ENCODE measurements around the gene RMDN3. TPM values are rescaled to one million over a fixed set of nuclear protein-coding genes. Genes with fewer than 3 reads are reported as not detected.

The RMDN3 gene
- total and polyA plus RNA-seq, 2 of the 13 experiments (the other 11 are each of a cell fraction or from before 2014, with no cell fraction given): 16.8 to 19.5 TPM

DNA sequence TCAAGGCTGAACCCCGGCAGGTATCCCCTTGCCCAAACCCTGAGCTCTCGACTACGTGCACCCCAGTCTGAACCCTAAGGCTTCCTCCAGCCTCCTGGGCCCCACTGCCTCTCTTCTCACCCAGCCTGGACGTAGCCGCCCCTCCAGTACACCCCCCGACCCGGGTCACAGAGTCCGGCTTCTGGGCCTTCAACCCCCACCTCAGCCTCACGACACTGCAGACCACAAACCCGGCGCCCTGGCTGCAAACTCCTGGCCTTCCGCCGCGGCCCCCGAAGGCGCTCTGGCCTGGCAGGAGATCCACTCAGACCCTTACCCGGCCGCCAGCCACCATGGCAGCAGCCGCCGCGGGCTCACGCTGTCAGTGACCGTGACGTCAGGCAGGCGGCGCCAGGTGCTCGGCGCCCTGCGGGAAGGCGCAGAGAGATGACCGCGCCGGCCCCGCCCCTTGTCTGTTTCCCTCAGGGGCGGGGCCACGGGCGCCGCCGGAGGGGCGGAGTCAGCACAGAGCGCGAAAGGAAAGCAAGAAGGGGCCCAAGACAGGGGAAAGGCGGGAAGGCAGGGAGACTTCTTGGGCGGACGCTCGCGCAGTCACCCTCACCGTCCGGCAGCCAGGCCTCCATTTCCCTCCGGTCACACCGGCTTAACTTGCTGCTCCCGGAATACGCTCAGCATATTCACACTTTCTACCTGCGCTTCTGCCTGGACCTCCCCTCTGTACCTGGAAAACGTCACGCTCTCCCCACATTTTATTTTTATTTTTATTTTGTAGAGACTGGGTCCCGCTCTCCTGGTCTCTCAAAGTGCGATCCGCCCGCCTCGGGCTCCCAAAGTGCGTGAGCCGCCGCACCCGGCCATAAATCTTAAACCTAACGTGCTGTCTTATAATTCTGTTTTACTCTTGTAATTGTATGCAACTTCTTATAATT lies at the start of gene RMDN3 (continued):
- TF ChIP-seq ZBTB3 (CRISPR knock-in tag; IDR thresholded peaks at IDR 0.05; ENCODE audit: borderline replicate concordance, low read depth): no peak
- TF ChIP-seq MAFK (conservative IDR thresholded peaks at IDR 0.05 in 1 of 2, IDR thresholded peaks at IDR 0.05 in 1 of 2; ENCODE audit: low read length in 2 of 2): no peak
- peak; percentile 82 for TF ChIP-seq POLR2AphosphoS5 (IDR thresholded peaks at IDR 0.05; ENCODE audit: low read depth, low read length)
- TF ChIP-seq, protein P1, sequence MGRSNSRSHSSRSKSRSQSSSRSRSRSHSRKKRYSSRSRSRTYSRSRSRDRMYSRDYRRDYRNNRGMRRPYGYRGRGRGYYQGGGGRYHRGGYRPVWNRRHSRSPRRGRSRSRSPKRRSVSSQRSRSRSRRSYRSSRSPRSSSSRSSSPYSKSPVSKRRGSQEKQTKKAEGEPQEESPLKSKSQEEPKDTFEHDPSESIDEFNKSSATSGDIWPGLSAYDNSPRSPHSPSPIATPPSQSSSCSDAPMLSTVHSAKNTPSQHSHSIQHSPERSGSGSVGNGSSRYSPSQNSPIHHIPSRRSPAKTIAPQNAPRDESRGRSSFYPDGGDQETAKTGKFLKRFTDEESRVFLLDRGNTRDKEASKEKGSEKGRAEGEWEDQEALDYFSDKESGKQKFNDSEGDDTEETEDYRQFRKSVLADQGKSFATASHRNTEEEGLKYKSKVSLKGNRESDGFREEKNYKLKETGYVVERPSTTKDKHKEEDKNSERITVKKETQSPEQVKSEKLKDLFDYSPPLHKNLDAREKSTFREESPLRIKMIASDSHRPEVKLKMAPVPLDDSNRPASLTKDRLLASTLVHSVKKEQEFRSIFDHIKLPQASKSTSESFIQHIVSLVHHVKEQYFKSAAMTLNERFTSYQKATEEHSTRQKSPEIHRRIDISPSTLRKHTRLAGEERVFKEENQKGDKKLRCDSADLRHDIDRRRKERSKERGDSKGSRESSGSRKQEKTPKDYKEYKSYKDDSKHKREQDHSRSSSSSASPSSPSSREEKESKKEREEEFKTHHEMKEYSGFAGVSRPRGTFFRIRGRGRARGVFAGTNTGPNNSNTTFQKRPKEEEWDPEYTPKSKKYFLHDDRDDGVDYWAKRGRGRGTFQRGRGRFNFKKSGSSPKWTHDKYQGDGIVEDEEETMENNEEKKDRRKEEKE (IDR thresholded peaks at IDR 0.05): no peak
- no peak for TF ChIP-seq PRPF4 (IDR thresholded peaks at IDR 0.05; ENCODE audit: low read depth, low read length, poor library complexity, severe bottlenecking)
- no peak for TF ChIP-seq ATAD3A (CRISPR knock-in tag; IDR thresholded peaks at IDR 0.05)
- no peak for TF ChIP-seq ZNF253 (CRISPR knock-in tag; IDR thresholded peaks at IDR 0.05; ENCODE audit: borderline replicate concordance)
- TF ChIP-seq CHCHD3 (CRISPR knock-in tag; IDR thresholded peaks at IDR 0.05): no peak
- TF ChIP-seq NR1H2 (CRISPR knock-in tag; IDR thresholded peaks at IDR 0.05; ENCODE audit: borderline replicate concordance, low read depth): no peak
- peak; percentile 99 for TF ChIP-seq ATF1 (CRISPR knock-in tag; IDR thresholded peaks at IDR 0.05)
- no peak for TF ChIP-seq ZBTB8A (CRISPR knock-in tag; IDR thresholded peaks at IDR 0.05; ENCODE audit: borderline replicate concordance, low read depth)
- TF ChIP-seq FOXJ3 (CRISPR knock-in tag; IDR thresholded peaks at IDR 0.05; ENCODE audit: borderline replicate concordance): no peak
- no peak for TF ChIP-seq IKZF1 (IDR thresholded peaks at IDR 0.05)
- no peak for TF ChIP-seq ZFP62 (CRISPR knock-in tag; IDR thresholded peaks at IDR 0.05)
- TF ChIP-seq SP1 (IDR thresholded peaks at IDR 0.05): no peak
- TF ChIP-seq SP1 (CRISPR knock-in tag; IDR thresholded peaks at IDR 0.05): peak; percentile 97
- peak; percentile 63; the same call in 1 of the 2 replicates for TF ChIP-seq ZNF441 (CRISPR knock-in tag; IDR thresholded peaks at IDR 0.05; ENCODE audit: borderline replicate concordance)
- TF ChIP-seq ZSCAN31 (CRISPR knock-in tag; IDR thresholded peaks at IDR 0.05; ENCODE audit: low read depth): no peak; the same call in 1 of the 2 replicates
- TF ChIP-seq MYNN (CRISPR knock-in tag; IDR thresholded peaks at IDR 0.05; ENCODE audit: low read depth): no peak
- no peak for TF ChIP-seq ZNF101 (CRISPR knock-in tag; IDR thresholded peaks at IDR 0.05; ENCODE audit: borderline replicate concordance, low read depth)
- TF ChIP-seq, protein P2, sequence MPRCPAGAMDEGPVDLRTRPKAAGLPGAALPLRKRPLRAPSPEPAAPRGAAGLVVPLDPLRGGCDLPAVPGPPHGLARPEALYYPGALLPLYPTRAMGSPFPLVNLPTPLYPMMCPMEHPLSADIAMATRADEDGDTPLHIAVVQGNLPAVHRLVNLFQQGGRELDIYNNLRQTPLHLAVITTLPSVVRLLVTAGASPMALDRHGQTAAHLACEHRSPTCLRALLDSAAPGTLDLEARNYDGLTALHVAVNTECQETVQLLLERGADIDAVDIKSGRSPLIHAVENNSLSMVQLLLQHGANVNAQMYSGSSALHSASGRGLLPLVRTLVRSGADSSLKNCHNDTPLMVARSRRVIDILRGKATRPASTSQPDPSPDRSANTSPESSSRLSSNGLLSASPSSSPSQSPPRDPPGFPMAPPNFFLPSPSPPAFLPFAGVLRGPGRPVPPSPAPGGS (CRISPR knock-in tag; IDR thresholded peaks at IDR 0.05): no peak

Measured in HepG2 (cell line).